HG02588 (cell line): ENCODE data around the gene SASH3.

Experiments
- ATAC-seq: cut with Tn5 transposase; IDR thresholded peaks from one replicate; pipeline ENCODE4 v1.9.1; 2021; ENCODE audit warnings: mild to moderate bottlenecking, moderate library complexity; ENCODE audit not compliant: unreplicated experiment

The SASH3 gene

DNA sequence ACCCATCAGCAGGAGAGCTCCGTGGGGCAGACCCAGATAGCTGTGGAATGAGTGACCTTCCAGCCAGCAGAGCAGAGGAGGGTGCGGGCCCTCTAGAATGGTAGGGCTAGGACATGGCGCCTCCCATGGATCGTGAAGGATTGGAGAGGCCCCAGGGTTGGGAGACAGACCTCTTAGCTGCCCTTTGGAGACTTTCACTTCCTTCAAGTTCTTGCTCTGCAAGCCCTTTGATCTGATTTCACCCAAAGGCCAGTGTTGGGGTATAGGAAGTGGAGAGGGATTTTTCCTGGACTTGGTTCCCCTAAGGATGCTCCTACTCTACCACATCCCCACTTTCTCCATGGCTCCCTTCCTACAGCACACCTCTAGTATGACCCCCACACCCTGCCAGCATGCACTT is 3.0 kb downstream of the SASH3 start:
- no peak for ATAC-seq

DNA sequence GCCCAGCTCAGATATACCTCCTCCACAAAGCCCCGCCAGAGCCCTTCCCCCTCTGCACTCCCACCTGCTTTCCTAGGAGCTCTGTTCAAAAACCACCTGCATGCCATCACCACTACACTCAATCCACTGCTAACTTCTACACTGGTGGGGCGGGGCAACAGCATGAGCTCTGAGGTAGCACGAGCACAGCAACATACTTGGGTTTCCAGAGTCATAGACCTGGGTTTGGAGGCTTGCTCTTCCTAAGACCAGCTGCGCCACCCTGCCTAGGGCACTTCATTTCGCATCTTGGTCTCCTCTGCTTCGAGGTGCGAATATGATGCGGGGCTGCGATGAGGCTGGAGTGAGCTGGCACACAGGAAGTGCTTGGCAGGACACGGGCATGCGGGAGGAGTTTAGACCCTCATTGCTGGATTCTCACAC is 3.6 kb downstream of the SASH3 start:
- no peak for ATAC-seq

DNA sequence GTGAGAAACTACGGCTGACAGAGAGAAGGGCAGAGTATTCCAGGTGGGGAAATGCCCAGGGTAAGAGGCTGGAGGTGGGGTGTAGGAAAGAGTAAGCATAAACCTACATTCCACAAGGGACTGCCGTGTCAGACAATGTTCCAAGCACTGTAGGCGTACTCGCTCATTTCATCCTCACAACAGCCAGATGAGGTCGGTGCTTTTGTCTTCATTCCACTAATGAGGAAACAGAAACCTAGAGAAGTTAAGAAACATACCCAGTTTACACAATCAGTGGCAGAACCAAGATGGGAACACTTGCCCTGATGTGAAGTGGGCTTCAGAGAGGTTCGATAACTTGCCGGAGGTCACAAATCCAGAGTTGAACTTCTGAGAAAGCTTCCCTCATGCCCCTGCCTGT is 4.6 kb downstream of the SASH3 start:
- no peak for ATAC-seq

DNA sequence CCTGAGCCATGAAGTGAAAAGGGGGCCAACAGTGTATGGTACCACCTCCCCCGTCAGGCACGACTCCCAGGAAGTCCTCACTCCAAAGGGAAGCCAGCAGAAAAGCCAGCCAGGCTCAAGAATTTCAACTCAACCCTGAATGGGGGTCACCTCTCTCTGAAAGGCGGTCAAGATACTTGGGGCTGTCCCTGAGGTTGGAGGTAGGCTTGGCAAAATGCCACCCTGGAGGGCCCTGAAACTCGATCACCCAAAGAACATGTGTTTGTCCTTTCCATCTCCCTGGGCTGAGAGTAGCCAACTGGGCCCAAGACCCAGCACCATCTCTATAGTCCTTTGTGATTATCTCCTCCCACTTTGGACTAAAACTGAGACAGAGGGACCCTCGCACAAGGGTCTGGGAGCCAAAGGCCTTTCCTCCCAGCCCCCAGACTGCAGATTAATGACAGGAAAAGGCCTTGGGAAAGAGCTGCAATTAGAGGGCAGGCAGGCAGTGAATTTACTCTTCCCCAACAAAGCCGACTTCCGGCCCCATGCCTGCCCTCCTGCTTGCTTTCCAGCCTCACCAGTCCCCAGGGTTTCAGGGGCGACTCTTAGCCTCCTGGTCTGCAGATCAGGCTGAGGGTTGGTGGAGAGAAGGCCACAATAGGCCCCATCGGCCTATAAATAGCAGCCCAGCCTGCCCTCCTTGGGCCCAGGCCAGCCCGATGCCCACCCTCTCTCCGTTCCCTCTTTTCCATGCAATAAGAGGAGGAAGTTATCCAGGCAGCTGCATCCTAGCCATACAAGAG is 5.6 kb downstream of the SASH3 start:
- ATAC-seq, result no peak

DNA sequence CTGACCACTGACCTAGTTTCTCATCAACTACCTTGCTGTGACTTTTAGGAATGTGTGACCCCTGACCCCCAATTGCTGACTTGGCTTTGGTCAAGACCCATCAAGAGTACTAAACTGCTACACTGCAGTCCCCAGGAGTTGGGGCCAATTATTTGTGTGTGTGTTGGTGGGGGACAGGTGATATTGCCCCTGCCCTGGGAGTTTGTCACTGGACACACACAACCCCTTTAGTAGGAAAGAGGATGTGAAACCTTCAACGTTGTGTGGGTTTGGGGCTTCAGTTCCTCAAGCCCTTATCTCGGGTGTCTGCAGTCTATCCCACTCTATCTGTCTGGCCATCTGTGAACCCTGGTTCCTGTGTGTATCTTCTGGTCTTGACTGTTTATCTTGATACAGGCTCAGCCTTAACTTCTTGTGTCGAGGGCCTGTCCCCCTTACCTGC is 6.5 kb downstream of the SASH3 start:
- peak; percentile 77 for ATAC-seq

DNA sequence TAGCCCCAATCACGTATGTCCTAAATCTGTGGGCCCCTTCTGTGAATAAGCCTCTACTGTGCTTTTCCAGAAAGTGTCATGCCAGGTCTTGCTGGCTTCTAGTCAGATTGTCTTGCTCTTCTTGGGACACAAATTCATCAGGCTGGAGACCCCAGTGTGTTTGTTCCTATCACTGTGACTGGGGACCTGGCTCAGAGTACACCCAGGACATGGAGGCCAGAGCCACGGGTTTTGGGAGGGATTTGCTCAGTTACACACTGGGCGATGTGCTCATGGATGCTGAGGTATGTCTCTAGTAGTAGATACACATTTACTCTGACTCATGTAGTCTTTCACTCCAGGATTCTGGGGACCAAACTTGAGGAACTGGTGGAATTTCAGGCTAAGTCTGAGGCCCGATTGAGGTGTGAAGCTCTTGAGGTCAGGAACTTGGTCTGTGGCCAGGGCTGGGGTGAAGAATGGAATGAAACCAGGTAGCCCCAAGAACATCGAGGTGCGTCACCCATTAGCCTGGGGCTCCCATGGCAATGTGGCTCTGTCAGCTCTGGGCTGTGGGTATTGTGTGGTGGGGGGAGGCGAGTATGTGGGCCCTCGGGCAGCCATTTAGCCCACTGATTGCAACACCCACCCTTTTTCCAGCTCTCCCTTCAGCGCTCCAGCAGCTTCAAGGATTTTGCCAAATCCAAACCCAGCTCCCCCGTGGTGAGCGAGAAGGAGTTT is 7.7 kb downstream of the SASH3 start:
- ATAC-seq, result no peak

DNA sequence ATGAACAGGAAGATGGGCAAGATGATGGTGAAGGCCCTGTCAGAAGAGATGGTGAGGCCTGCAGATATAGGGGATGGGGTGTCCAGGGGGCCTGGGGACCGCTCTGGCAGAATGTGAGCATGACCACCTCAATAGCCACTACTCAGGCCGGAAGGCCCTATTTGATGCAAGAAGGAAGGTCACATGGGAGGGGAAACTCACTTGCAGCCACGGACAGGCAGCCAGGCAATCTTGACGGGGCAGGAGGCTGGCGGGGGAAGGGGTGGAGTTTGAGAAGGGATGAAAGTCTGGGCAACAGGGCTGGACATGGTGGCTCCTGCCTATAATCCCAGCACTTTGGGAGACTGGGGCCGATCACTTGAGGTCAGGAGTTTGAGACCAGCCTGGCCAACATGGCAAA is 8.8 kb downstream of the SASH3 start:
- ATAC-seq, result no peak

DNA sequence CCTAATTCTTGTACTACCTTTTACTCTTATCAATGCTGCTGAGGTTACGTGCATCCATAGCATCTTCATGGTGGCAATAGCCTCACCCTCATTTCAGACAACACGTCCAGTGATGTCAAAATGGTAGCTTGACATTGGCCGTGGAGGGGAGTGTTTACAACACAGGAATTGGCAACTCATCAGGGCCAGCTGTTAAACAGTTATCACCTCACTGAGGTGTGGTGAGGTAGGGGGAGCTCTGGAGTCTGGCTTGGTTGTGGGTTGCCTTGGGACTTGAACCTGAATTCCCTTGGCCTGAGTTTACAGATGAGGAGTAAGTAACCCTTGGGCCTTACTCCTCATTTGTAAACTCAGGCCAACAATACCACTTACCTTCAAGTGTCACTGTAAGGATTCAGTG is 10.4 kb downstream of the SASH3 start:
- no peak for ATAC-seq

DNA sequence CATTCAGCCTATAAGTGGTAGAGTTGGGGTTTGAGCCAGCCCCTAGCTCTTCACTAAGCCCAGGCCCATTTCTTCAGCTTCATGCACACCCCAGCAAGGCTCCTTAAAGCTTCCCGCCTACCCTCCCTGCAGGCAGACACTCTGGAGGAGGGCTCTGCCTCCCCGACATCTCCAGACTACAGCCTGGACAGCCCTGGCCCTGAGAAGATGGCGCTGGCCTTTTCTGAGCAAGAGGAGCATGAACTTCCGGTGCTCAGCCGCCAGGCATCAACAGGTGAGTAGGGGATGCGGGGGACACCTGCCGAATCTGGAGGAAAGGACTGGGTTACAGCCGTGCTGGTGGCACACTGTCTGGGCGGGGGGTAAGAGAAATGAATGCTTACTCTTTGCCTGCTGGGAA is 11.1 kb downstream of the SASH3 start:
- no peak for ATAC-seq

DNA sequence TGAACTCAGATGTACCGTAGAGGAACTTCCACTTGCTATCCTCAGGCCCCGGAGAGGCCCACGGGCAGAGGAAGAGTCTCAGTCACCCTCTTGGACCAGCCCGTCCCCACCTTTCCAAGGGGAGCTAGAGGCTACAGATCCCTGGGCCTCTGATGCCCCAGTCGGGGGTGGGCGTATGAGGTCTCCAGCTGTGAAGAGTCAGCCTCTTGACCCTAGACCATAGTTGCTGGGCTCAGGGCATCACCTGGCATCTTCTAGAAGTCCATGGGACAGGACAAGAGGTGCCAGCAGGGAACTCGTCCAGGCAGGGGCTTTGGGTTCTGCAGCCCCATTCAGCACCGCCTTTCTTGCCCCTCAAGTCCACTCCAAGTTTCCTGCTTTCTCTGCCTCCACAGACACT is 11.6 kb downstream of the SASH3 start:
- no peak for ATAC-seq

DNA sequence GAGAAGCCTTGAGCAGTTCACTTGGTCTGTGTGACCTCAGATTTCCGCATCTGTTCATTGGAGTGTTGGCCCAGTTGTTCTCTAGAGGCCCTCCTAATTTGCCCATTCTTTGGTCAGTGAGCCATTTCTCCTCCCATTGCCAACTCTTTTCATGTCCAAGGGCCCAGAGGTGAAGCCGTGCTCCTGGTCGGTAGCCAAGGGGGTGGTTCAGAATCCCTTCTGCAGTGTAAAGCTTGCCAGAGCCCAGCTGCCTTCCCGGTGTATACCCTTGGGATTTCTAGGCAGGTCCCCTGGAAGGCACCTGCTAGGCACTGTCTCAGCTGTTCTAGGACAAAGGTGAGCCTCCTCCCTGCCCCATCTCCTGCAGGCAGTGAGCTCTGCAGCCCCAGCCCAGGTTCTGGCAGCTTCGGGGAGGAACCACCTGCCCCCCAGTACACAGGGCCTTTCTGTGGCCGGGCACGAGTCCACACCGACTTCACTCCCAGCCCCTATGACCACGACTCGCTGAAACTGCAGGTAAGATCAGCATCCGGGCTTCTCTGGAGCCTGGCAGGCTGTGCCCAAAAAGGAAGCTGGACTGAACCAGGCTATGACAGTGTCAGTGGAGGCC is 12.3 kb downstream of the SASH3 start:
- ATAC-seq, result no peak

DNA sequence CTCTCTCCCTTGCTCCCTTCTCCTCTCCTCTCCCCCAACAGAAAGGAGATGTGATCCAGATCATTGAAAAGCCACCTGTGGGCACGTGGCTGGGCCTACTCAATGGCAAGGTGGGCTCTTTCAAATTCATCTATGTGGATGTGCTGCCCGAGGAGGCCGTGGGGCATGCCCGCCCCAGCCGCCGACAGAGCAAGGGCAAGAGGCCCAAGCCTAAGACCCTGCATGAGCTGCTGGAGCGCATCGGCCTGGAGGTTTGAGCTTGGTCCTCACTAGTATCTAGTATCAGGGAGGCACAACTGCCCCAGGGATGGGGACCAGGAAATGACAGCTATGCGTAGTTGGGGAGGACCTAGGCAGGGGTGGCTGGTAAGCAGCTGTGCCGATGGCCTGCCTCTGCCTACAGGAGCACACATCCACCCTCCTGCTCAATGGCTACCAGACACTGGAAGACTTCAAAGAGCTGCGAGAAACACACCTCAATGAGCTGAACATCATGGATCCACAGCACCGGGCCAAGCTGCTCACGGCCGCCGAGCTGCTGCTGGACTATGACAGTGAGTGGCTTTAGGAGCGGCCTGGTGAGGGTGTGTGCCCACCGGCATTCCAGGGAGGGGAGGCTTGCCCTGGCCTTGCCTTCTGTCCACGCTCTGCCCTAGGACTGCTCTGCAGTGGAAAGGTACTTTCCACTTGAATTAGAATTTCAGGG is 13.0 kb downstream of the SASH3 start:
- no peak for ATAC-seq

DNA sequence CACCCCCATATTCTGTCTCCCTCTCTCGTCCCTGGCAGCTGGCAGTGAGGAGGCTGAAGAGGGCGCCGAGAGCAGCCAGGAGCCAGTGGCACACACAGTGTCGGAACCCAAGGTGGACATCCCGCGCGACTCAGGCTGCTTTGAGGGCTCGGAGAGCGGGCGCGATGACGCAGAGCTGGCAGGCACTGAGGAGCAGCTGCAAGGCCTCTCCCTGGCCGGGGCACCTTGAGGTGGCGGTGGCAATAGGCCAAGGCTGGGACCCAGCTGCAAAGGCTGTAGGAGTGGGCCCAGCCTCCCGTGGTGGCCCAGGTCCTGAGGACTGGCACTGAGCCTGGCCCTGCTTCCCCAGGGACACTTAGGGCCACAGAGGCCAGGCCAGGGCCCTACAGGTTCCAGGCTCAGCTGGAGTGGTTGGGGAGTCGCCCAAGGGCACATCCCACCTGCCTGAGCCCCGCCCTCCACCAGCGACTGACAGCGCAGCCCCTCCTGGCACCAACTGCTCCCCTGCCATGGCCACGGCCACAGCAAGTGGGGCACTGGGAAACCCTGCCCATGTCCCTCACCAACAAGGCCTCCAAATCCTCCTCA is 13.9 kb downstream of the SASH3 start:
- no peak for ATAC-seq

DNA sequence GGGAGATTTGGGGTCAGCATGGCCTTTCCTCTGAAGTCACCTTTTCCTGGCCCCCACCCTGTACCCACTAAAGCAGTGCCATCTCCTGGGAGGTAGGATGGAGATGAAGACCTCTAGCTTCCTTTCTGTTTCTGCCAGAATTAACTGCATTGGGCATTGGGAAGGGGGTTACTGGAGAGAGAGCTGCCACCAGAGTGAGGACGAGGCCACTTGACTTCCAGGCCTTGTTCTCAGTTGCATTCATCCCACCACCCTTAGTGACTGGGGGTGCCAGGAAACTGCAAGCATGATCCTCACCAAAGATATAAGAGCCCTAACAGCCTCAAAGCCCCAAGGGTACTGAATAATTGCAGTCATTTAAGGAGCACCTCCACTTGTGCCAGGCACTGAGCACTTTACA is 15.8 kb downstream of the SASH3 start:
- ATAC-seq, result no peak

DNA sequence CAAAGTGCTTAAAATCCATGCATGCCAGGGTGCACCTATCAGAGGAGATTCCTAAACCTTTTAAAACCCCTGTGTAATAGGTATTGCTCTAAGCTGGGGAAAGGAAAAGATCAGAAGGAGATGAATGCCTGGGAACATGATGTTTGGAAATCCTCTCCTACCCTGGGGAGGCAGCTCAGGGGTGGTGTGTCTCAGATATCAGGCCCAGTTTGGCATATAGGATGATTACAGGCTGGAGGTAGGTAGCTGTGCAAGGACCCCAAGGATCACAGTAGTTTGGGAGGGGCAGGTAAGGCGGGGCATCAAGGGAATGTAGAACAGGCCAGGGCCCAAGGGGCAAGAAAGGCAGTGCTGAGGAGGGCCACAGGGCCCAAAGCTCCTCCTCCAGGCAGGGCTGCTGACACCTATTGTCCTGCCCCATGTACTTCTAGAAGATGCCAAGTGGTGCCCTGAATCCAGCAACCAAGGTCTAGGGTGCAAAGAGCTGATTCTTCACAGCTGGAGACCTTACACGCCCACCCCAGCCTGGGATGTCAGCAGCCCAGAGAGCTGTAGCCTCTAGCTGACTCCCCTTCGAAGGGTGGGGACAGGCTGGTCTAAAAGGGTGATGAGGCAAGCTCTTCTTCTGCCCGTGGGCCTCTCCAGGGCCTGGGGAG is 17.6 kb downstream of the SASH3 start:
- ATAC-seq, result no peak

DNA sequence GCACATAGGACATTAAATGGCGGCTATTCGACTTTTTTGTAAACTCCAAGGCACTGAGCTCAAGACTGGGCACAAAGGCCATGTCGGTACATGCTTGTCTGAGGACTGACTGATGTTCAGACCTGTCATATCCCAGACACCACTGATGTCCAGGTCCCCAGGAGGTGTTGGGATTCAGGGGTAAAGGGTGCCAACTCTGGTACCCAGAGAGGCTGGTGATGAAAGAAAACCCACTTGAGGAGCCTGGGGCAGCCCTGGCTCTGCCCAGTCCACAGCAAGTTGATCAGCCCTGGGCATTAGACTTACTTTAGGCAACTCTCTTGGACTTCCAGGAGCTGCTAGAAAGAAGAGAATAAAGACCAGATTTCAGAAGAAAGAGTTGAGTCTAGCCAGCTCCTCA is 18.7 kb downstream of the SASH3 start:
- no peak for ATAC-seq

DNA sequence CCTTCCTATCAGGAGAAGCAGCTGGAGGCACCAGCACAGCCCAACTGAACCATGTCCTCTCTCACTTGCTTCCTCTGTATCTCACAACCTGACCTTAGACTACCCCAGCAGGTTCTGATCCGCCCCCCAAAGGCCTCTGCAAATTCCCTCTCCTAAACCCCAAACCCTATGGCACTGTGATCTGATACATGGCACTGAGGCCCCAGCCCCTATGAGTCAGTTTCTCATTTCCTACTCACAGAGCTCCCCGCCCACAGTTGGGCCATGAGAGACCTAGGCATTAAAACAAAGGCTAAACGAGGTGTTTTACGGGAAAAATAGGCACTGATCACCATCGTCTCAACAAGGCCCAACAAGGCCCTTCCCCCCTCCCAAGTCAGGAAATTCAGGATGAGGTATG is 19.1 kb downstream of the SASH3 start:
- ATAC-seq, result no peak

DNA sequence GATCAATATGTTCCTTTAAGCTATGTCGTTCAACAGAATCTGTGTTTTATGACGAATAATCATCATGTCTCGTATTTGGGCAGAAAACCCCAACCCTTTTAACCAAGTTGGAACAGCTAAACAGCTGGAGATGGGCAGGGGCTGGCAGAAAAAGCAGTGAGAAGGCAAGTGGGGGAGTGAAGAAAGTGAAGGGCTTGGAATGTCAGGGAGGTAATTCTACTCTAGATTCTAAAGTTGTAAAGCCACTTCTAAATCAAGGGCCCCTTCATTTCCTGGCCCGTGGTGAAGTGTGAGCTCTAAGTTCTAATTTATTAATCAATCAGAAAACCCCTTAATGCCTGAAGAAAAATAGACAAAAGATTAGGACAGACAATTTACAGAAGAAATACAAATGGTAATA is 20.4 kb downstream of the SASH3 start:
- ATAC-seq, result no peak

DNA sequence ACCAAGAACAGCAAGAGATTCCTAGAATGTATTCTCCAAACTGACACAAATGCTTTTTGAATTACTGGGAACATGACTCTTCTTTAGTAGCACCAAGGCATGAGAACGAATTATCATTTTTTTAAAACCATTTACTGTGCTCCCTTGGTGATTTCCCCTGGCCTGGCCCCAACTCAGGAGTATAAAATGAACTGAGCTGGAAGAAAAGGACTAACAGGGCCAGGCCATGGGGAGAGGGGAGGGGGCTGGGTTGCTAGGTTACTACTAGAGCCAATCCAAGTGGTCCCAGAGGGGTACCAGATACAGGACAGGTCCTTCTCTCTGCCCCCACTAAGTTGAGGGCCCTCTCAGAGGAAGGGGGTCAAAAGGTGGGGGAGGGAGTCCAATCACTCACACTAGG is 23.1 kb downstream of the SASH3 start:
- no peak for ATAC-seq

DNA sequence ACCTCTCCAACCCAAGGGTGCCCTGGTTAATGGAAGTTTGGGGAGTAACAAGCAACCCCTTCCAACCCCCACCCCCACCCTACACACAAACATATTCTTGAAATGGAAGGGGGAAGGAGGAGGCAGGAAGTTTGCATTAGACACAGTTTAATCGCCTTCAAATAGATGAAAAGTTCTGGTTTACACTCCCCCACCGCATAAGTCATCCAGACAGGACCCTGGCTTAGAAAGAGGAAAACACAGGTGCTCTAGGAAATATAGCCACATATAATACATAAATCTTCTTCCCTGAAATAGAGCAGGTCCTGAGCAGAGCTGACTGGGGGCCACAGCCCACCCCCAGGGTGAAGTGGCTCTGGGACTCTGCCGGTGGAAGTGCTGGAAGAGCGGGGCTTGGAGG is 25.1 kb downstream of the SASH3 start:
- no peak for ATAC-seq
